Neural cell (in vitro differentiated cells): ENCODE data around the gene MTO1.

ENCODE experiments used
- EP300 ChIP-seq: fragments of 450-650 bp; conservative IDR thresholded peaks from 2 replicates; pipeline ENCODE4 v1.6.1; 2014; ENCODE audit warnings: antibody characterized with exemption, mild to moderate bottlenecking, moderate library complexity; ENCODE audit not compliant: poor library complexity, severe bottlenecking
- EZH2 ChIP-seq: fragments of 200-600, 300-800 bp; shearing (Covaris generic), sonication (generic); IDR thresholded peaks from 2 replicates; pipeline ENCODE4 v1.6.1; 2014; ENCODE audit warnings: antibody characterized with exemption, low read length, borderline replicate concordance, mild to moderate bottlenecking; ENCODE audit not compliant: insufficient read depth, poor library complexity, severe bottlenecking
- MXI1 ChIP-seq: fragments of 450-650 bp; conservative IDR thresholded peaks from 2 replicates; pipeline ENCODE4 v1.6.1; 2014; ENCODE audit warnings: antibody characterized with exemption, mild to moderate bottlenecking; ENCODE audit not compliant: poor library complexity, severe bottlenecking
- POLR2AphosphoS5 ChIP-seq: IDR thresholded peaks from 2 replicates; pipeline ENCODE4 v1.6.1; 2012
- RAD21 ChIP-seq: fragments of 450-650 bp; conservative IDR thresholded peaks from 2 replicates; pipeline ENCODE4 v1.6.1; 2014; ENCODE audit warnings: antibody characterized with exemption, mild to moderate bottlenecking, moderate library complexity
- SMC3 ChIP-seq: fragments of 450-650 bp; conservative IDR thresholded peaks from 2 replicates; pipeline ENCODE4 v1.6.1; 2014; ENCODE audit warnings: antibody characterized with exemption, mild to moderate bottlenecking, moderate library complexity; ENCODE audit not compliant: poor library complexity
- TAF1 ChIP-seq: IDR thresholded peaks from 2 replicates; pipeline ENCODE4 v1.6.1; 2012; ENCODE audit warnings: low read depth
- TF ChIP-seq, protein P1 (sequence below): fragments of 450-650 bp; IDR thresholded peaks from 2 replicates; pipeline ENCODE4 v1.5.1; 2014; ENCODE audit warnings: antibody characterized with exemption, mild to moderate bottlenecking, moderate library complexity; ENCODE audit not compliant: poor library complexity, severe bottlenecking
- TF ChIP-seq, protein P2 (sequence below): IDR thresholded peaks from 2 replicates; pipeline ENCODE4 v1.6.1; 2012; ENCODE audit warnings: borderline replicate concordance

DNA sequence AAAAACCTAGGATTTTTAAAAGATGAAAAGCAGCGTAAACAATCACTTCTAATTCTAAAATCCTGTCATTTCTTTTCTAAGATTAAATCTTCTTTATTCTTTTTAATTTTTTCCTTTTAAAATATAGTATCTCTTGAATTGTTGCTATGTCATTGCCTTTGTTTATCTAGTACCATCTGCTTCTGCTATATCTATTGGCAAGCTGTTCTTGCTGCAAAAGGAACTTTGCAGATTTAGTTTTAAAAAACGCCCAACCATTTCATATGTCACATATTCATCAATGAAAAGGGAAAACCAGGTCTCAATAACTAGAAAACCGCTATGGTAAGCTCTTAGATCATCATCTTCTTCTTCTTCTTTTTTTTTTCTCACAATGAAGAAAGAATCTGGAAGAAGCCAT, 70.8 kb downstream of the MTO1 start:
- no peak for TF ChIP-seq EZH2
- TF ChIP-seq, protein P1, sequence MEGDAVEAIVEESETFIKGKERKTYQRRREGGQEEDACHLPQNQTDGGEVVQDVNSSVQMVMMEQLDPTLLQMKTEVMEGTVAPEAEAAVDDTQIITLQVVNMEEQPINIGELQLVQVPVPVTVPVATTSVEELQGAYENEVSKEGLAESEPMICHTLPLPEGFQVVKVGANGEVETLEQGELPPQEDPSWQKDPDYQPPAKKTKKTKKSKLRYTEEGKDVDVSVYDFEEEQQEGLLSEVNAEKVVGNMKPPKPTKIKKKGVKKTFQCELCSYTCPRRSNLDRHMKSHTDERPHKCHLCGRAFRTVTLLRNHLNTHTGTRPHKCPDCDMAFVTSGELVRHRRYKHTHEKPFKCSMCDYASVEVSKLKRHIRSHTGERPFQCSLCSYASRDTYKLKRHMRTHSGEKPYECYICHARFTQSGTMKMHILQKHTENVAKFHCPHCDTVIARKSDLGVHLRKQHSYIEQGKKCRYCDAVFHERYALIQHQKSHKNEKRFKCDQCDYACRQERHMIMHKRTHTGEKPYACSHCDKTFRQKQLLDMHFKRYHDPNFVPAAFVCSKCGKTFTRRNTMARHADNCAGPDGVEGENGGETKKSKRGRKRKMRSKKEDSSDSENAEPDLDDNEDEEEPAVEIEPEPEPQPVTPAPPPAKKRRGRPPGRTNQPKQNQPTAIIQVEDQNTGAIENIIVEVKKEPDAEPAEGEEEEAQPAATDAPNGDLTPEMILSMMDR, result no peak
- TF ChIP-seq RAD21, result no peak
- TF ChIP-seq POLR2AphosphoS5, result no peak
- no peak for TF ChIP-seq MXI1
- no peak for TF ChIP-seq SMC3
- TF ChIP-seq, protein P2, sequence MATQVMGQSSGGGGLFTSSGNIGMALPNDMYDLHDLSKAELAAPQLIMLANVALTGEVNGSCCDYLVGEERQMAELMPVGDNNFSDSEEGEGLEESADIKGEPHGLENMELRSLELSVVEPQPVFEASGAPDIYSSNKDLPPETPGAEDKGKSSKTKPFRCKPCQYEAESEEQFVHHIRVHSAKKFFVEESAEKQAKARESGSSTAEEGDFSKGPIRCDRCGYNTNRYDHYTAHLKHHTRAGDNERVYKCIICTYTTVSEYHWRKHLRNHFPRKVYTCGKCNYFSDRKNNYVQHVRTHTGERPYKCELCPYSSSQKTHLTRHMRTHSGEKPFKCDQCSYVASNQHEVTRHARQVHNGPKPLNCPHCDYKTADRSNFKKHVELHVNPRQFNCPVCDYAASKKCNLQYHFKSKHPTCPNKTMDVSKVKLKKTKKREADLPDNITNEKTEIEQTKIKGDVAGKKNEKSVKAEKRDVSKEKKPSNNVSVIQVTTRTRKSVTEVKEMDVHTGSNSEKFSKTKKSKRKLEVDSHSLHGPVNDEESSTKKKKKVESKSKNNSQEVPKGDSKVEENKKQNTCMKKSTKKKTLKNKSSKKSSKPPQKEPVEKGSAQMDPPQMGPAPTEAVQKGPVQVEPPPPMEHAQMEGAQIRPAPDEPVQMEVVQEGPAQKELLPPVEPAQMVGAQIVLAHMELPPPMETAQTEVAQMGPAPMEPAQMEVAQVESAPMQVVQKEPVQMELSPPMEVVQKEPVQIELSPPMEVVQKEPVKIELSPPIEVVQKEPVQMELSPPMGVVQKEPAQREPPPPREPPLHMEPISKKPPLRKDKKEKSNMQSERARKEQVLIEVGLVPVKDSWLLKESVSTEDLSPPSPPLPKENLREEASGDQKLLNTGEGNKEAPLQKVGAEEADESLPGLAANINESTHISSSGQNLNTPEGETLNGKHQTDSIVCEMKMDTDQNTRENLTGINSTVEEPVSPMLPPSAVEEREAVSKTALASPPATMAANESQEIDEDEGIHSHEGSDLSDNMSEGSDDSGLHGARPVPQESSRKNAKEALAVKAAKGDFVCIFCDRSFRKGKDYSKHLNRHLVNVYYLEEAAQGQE, result no peak
- no peak for TF ChIP-seq EP300
- TF ChIP-seq TAF1, result no peak
